ENCODE results near the gene RBM47.
"Not testable (repeated sequence)": the region's sequence is repeated elsewhere in the genome, so short reads cannot be mapped to it uniquely, and the experiment has no call there.

The RBM47 gene

DNA sequence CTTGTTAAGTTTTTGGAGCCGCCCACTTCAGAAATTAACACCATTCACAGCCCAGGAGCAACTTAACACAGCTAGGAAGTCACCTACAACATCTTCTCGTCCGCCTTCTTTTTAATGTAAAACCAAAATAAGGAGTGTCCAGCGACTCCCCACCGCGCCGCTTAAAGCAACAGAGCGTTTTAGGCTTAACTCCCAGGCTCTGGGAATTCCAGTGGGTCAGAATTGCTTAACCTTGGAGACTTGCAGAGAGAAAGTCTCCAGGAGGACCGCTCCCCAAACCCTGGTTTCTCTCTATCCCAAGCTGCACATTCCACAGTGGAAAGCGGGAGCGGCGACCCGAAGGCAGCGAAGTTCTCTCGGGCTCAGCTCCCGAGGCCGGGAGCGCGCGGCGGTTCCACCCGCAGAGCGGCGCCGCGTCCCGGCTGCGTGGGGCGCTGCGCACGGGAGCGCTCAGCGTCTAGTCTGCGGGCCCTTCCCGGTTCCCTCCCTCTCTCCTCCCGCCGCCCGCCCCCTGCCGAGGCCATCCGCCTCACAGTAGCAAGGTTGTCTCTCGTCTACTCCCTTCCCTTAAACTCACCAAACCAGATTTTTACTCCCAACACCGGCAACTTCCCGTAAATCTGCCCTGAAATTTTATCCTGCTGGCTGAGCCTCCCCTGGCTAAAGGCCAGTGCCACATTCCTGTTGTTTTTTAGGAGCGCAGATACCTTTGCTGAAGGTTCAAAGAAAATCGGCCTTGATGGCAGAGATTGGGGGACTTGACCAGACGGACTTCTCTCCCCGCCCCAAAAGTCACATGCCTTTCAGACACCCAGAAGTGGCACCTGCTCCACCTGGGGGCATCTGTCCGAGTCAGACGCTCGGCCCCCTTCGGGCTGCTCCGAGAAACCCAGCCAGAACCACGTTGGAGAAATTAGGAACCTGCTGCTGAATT is at the start of gene RBM47:
TSS of gene RBM47 (minus strand) at position 464 of the 934 bp plus-strand sequence. CDS start 190,971 bp downstream, outside the sequence.
- DNase-seq (ENCODE audit: low read depth in 1 of 2, low spot score in 1 of 2), result no peak

DNA sequence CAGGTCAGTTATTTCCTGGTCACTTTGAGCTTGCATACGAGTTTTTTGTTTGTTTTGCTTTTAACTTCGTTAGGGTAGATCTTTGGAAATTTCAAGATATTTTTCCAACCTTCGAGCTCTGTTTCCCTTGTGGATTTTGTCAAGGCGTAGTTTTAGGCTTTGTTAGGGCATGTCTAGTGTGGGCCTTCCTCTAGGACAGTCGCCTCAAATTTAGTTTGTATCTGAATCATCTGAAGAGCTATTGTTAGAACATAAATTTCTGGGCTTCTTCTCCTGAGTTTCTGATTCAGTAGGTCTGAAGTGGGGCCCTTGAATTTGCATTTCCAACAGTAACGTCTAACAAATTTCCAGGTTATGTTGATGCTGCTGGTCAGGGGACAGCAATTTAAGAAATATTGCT is 48.8 kb upstream of the RBM47 start:
- no peak for DNase-seq (ENCODE audit: low read depth in 1 of 2, low spot score in 1 of 2)

DNA sequence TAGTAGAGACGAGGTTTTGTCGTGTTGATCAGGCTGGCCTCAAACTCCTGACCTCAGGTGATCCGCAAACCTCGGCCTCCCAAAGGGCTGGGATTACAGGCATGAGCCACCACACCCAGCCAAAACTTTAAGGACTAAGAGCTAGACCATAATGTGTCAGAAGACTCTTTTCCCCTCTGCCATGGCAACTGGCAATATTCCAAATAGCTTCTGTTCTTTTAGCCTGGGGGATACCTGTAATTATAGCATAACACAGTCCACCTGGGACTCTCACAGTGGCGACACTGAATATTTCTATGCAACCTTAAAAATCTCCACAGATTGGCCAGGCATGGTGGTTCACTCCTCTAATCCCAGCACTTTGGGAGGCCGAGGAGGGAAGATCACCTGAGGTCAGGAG is 45.5 kb upstream of the RBM47 start:
- no peak for DNase-seq (ENCODE audit: low read depth in 1 of 2, low spot score in 1 of 2)

DNA sequence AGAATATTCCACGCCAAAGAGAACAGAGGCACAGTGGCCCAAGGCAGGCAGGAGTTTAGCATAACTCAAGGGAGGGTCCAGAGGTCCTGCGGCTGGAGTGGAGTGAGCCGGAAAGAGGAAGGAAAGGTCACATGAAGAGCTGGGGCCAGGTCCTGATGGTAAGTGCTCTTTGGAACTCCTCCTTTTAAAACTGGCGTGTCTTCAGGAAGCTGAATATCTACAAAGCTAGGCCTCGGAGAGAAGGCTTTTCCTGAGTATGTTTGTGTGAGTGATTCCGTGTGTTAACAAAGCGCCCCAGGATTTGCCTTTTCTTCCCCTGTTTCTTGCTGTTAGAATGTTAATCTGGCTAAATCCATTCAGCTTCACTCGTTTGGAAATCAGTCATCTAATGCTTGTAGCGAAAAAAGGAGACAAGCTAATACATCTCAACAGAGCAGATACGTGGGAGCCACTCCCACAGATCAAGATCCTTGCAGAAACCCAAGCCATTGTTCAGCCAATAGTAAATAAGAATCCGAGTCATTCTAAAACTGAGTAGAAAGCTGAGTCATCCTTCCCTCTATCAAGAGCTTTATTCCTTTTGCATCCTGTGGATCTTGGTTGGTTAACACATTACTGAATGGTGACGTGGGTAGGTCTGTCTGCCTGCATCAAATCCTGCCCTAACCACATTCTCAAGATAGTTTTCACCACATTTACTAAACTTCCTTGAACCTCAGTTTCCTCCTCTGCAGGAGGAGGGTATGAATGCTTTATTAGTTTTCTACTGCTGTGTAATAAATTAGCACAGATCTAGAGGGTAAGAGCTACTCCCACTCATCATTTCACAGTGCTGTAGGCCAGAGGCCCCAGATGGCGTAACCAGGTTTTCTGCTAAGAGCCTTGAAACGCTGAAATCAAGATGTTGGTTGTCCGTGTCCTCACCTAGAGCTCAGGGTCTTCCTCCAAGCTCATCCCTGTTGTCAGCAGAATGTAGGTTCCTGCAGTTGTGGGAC is 43.2 kb upstream of the RBM47 start:
- DNase-seq (ENCODE audit: low read depth in 1 of 2, low spot score in 1 of 2), result peak in 1 of 2 donors; percentile 9

DNA sequence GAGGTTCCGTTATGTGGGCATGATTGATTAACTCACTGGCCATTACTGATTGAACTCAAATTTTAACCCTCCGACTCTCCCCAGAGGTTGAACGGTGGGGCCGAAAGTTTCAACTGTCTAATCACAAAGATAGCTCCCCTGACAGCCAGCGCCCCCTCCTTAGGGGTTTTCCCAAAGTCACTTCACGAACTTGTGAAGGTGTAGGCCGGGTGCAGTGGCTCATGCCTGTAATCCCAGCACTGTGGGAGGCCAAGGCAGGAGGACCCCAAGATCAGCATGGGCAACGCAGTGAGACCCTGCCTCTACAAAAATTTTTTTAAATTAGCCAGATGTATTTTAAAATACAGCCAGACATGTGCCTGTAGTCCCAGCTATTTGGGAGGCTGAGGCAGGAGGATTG is 39.8 kb upstream of the RBM47 start:
- DNase-seq (ENCODE audit: low read depth in 1 of 2, low spot score in 1 of 2), result no peak

DNA sequence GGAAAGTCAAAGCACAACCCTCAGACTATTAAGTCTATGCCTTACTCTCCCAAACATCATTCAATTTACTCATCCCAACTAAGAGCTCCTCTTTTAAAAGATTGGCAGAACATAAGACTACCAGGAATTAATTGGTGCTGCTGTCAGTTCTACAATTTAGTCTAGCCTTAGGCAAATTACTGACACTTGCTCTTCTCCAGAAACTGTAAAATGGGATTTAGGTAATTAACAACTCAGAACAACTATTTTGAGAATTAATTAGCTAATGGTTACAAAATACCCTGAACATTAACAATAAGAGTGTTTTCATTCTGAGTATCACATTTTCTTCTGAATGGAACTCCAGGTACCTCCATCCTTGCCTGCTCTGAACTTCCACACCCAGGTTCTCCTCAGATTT is 36.2 kb upstream of the RBM47 start:
- no peak for DNase-seq (ENCODE audit: low read depth in 1 of 2, low spot score in 1 of 2)

DNA sequence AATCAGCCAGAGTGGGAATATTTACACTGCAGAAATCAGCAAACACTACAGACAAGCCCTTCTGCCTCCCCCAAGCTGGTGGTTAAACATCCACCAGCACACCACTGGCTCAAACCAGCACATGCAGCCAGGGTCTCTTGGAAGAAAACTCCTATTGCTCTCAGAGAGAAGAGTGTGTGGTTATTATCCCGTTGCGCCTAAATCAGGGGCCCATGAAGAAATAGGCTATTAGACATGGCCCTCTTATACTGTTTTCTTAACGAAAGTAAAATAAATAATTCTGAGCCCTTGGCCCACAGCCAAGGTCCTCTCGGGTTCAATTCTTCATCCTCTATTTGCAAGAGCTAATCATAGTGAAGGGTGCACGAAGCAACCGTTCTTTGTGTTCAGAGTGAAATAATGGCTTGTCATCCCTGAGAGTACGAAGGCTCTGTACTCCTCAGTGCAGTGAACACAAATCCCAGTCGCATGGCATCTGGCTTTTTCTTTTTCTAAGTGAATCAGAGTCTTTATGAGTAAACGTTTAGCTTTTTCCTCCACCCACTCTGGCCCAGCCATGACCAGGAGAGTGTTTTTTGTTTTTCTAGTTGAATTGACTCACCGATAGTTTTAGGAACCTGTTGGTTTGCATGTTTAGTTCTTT is 33.4 kb upstream of the RBM47 start:
- no peak for DNase-seq (ENCODE audit: low read depth in 1 of 2, low spot score in 1 of 2)

DNA sequence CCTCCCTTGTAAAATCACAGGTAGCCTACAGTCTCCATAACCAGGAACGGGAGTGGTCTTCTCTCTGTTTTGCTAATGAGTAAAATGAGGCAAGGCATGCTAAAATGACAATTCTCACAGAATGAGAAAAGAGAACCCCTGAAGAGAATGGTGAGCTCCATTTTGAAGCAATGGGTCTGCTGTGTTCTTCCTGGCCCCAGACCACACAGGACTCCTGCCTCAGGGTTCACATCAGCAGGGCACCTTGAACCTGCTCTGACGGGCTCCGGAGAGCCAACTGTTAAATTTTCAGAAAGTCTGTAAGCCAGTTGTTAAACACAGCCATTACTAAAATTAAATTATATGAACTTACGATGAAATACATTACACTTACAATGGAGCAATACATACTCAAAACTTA is 32.1 kb upstream of the RBM47 start:
- no peak for DNase-seq (ENCODE audit: low read depth in 1 of 2, low spot score in 1 of 2)

DNA sequence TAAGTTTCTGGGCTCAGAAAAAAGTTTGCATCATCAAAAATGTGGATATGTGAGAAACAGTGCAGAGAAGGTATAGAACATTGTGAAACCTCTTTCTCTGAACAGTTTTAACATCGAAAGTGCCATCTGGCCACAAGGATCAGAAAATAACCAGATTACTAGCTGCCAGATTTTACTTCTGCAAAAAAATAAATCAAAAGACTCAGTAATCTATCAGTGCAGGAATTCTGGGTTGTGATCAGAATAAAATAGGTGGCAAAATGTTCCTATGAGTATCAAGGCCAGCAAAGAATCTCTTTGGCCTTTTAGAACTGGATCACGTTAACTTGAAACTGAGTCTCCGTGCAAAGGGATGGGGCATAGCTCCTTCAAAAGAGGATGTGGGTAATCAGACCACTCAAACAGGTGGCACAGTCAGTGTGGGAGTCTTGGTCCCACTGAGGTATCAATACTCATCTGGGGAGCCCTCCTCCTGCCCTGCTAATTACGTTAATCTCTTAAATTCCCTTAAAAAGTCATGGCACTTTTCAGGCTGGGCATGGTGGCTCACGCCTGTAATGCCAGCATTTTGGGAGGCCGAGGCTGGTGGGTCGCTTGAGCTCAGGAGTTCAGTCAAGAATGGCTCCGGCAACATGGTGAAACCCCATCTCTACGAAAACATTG is 26.7 kb upstream of the RBM47 start:
- DNase-seq (ENCODE audit: low read depth in 1 of 2, low spot score in 1 of 2), result no peak

DNA sequence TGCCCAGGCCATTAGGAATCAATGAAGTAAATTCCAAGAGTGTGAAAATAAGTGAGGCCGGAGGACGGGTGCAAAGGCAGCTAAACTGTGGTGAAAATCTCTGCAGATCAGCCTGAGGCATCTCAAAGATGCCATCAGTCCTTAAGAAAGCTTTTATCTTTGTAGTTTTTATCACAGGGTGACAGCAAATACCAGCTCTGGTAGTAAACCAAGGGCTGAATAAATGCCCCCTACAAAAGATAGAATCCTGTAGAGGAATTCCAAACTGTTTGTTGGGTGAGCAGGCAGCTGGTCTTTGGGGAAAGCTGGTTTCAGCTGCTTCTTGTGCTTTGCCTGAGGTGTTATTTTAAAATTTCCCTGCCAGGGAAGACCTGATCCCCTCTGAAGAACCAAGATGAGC is 21.6 kb upstream of the RBM47 start:
- no peak for DNase-seq (ENCODE audit: low read depth in 1 of 2, low spot score in 1 of 2)

DNA sequence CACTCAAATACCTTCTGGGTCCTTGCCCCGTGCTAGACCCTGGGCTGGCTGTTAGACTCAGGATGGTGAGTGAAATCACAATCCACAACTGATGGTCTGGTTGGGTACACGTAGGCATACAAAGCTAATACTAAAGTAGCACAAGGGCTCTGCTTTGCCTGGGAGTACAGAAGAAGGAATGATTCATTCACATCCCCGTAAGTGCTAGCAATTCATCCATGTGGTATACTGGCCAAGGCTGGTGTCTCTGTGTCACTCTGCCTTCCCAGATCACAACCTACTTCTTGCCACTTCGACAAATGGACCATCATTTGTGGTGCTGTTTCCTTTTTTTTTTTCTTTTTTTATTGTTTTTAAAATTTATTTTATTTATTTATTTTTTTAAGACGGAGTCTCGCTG is 19.7 kb upstream of the RBM47 start:
- DNase-seq (ENCODE audit: low read depth in 1 of 2, low spot score in 1 of 2), result no peak

DNA sequence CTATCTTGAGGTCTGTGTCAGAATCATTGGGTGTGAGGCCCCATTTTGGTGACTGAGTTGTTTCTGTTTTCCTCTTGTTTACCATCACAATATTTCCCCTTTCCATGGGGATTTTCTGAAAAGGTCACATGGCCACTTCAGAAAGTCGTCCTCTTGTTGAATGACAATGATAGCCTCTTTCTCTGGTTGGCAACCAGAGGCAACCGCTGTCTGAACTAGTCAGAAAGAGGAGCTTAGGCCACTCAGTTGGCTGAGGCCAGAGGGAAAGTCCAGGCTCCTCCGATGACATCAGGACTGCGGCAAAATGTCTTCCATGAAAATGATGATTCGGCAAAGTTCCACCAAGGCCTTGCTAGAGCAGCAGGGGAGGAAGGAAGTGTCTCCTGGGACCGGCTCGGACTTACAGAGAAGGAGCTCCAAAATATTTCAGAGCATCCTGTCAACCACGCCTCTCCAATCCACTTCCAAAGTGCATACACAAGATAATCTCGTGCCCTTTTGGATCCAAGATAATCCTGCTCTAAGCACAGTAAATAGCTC is 19.1 kb upstream of the RBM47 start:
- DNase-seq (ENCODE audit: low read depth in 1 of 2, low spot score in 1 of 2), result no peak

DNA sequence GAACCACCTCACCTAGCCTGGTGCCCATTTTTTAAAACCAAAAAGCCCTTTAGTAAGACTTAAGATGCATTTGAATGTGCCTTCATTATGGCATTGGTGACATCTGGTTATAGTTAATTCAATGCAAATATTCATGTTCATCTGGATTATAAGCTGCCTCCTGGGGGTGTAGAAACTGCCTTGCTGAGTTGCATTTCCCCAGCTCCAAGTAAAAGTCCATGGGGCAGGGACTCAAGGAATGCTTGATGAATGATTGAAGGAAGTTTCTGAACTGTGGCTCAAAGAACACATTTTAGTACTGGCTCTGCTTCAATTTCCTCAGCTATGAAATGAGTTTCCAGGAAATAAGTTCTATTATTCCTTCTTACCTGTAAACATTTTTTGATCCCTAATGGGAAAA is 18.5 kb upstream of the RBM47 start:
- no peak for DNase-seq (ENCODE audit: low read depth in 1 of 2, low spot score in 1 of 2)

DNA sequence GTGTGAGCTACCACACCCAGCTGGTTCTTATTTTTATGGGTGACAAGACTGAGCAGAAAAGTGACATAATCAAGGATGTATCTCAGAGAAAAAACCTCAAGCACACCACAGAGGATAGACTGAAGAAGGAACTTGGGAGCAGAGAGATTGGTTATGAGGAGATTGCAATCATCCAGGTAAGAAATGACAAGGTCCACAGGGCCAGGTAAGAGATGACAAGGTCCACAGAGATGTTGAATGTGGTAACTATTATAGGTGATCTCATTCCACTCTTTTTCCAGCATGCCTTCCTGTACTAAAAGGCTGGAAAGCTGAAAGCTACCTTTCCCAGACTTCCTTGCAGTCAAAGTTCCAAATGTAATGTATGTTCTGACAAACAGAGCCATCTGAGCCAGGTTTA is 15.9 kb upstream of the RBM47 start:
- DNase-seq (ENCODE audit: low read depth in 1 of 2, low spot score in 1 of 2), result no peak

DNA sequence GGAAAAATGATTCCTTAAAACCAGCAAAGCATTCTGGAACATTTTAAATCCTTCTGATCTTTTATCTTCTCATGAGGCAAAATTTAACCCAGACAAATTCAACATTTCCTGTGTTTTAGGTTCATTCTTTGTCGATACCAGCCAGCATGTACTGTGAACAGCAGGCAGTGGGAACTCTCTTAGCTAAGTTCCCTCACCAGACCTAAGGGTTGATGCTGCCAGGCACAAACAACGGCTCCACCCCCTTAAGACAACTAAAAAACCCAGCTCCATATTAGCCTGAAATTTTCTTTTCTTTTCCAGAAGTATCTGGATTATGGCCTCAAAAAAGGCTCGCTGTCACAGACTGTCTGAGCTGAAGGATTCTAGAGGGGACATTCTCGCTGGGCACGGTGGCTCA is 2.4 kb upstream of the RBM47 start:
- DNase-seq (ENCODE audit: low read depth in 1 of 2, low spot score in 1 of 2), result no peak

DNA sequence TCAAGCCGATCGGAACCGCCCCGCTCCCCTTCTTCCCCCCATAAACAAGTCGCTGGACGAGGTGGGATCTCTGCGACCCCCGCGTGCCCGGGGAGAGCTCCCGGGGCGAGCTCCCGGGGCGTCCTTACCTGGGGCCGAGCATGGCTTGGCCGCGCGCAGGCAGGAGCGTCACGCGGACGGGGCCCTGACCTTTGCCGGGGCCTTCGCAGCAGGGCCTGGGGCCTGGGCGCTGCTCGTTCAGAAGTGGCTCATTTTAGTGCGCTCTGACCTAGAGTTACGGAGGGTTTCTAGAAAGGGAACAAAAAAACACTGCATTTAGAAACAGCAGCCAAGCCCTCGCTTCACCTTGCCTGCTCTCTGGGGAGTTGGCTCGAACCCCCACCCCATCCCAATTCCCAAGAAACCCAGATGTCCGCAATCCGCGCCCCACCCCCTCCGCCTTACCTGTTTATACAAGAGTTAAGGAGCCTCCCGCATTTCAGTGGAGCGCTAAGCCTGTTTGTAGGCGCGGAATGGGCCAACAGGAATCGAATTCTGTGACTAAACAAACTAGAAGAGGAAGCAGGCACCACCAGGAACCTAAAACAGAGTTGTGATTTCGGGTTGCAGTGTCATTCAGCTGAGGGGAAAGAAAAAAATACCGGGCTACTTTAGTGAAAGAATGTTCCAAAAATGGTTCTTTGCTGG is 814 bp upstream of the RBM47 start:
- no peak for DNase-seq (ENCODE audit: low read depth in 1 of 2, low spot score in 1 of 2)

DNA sequence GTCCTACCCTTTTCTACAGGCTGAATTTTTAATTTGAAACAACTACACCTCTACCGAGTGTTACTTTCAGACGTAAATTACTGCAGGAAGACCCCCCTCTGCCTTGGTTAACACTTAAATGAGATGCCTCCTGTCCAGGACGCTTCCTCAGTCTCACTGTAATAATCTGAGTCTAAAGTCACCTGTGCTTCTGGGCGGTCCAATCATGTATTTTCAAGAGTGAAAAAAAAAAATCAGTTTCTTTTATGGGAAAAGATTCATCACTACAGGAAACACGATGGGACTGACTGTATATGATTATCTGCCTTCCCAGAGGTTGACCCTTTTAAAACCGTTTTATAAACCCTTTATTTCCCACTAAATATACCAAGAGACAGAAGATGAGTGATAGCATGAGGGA is 776 bp downstream of the RBM47 start:
- no peak for DNase-seq (ENCODE audit: low read depth in 1 of 2, low spot score in 1 of 2)

DNA sequence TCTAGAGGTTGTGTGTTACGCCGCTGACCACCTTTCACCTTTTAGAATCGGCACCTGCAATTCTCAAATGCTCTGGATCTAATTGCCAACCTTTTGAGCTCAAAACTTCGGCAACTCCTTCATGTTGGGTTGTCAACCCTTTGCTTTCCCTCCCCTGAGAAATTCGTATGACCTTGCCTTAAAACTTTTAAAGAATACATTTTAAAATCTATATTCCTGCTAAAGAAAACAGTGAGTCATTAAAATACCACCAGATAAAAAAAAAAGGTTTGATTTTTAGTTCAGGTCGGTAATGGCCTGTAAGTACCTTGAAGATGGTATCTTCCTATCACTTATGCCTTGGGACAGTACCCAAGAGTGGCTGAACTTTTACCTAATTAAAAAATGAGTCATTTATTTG is 1.3 kb downstream of the RBM47 start:
- not testable (repeated sequence) for DNase-seq (ENCODE audit: low read depth in 1 of 2, low spot score in 1 of 2)

DNA sequence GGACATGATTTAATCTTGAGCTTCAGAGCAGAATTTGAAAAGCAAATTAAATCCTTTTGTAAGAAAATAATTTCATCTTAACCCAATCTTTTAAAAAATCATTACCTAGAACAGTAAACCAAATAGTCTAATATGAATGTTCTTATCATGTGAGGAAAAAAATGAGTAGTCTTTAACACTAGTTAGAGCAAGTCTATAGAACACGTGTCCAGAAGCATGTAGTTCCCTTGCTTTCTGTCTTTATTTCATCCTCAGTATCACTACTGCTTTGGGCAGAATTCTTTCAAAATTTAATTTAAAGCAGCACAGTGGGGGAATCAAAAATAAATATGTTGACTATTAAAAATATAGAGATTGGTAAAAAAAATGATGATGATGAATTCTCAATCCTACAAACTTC is 2.1 kb downstream of the RBM47 start:
- no peak for DNase-seq (ENCODE audit: low read depth in 1 of 2, low spot score in 1 of 2)
